Measurements from ENCODE around the gene RALY.

Gene RALY

GRCh38 chr20:34052414-34052813 is 58.7 kb downstream of the RALY start:
- no peak for DNase-seq

- DNase-seq = no peak
These were observed 61.6 kb downstream of the RALY start for GRCh38 chr20:34055290-34055689.

- no peak for DNase-seq
These were observed 65.1 kb downstream of the RALY start for GRCh38 chr20:34058831-34059230.

GRCh38 chr20:34060970-34061369 is 67.3 kb downstream of the RALY start:
- DNase-seq = no peak

GRCh38 chr20:34061695-34062094 is 68.0 kb downstream of the RALY start:
- DNase-seq = no peak

GRCh38 chr20:34062570-34063482 is 69.1 kb downstream of the RALY start:
- no peak for DNase-seq

GRCh38 chr20:34064286-34064685 is 70.6 kb downstream of the RALY start:
- DNase-seq = no peak

- no peak for DNase-seq
These were observed 71.5 kb downstream of the RALY start for GRCh38 chr20:34065260-34065659.

GRCh38 chr20:34066476-34067090 is 72.9 kb downstream of the RALY start:
- no peak for DNase-seq

- no peak for DNase-seq
These were observed 74.3 kb downstream of the RALY start for GRCh38 chr20:34068001-34068400.

GRCh38 chr20:34069341-34070078 is 75.8 kb downstream of the RALY start:
- peak; percentile 26 for DNase-seq

GRCh38 chr20:34070079-34070439 is 76.3 kb downstream of the RALY start:
- DNase-seq = no peak

- no peak for DNase-seq
These were observed 77.1 kb downstream of the RALY start for GRCh38 chr20:34070859-34071258.

GRCh38 chr20:34072076-34072475 is 78.4 kb downstream of the RALY start:
- no peak for DNase-seq

GRCh38 chr20:34072778-34073177 is 79.1 kb downstream of the RALY start:
- DNase-seq = no peak

GRCh38 chr20:34074101-34074760 is 80.5 kb downstream of the RALY start:
- DNase-seq = no peak

GRCh38 chr20:34075647-34076046 is 81.9 kb downstream of the RALY start:
- DNase-seq = no peak

GRCh38 chr20:34076952-34077351 is 83.2 kb downstream of the RALY start:
- DNase-seq = no peak

- DNase-seq = no peak
These were observed 84.8 kb downstream of the RALY start for GRCh38 chr20:34078540-34078939.

GRCh38 chr20:34079818-34080217 is 86.1 kb downstream of the RALY start:
- DNase-seq = no peak

GRCh38 chr20:34082232-34082887 is 88.6 kb downstream of the RALY start:
- DNase-seq = no peak

GRCh38 chr20:34083137-34083536 is 89.4 kb downstream of the RALY start:
- DNase-seq = no peak

GRCh38 chr20:34083781-34084180 is 90.1 kb downstream of the RALY start:
- DNase-seq = no peak

Measured in GF-D8 (cell line).